HCT116 (cell line): ENCODE data around the gene COG8. TPM values are rescaled to one million over a fixed set of nuclear protein-coding genes. Genes with fewer than 3 reads are reported as not detected.

ENCODE experiments used
- ATAC-seq: fragments of 200-7000 bp; cut with Tn5 transposase; 2 replicates; pipeline ENCODE4 v1.9.1; 2020; ENCODE audit warnings: mild to moderate bottlenecking, moderate library complexity
- BruUV-seq: library from RNA; stranded (reverse); fragments of 400-500 nt; replicated peaks from 2 replicates; lab custom pipeline; 2021; lab: Mats Ljungman, UMichigan
- CTCF ChIA-PET: fragments of 300-600 bp; sonication (Branson Sonifier 250); formaldehyde crosslinking; loops from one replicate; lab custom pipeline; 2021; ENCODE audit warnings: antibody characterized with exemption; lab: Charles Lee
- POLR2A ChIA-PET: fragments of 300-600, 350-600 bp; sonication (Branson Sonifier 250); formaldehyde crosslinking; loops from one replicate; lab custom pipeline; 2021; ENCODE audit warnings: antibody characterized with exemption; lab: Charles Lee
- RAD21 ChIA-PET, 2 experiments: fragments of 300-600 bp; sonication (Branson Sonifier 250); formaldehyde crosslinking; loops; one replicate each; lab custom pipeline; 2023; ENCODE audit warnings: low total read pairs in 2 of 2; ENCODE audit not compliant: uncharacterized antibody in 2 of 2, unreplicated experiment in 2 of 2, low non-redundant PET in 1 of 2; lab: Charles Lee
- DNase-seq: peaks from one replicate; pipeline ENCODE4 v3.0.0-alpha.2; 2010; ENCODE audit warnings: low read depth, low spot score
- H2AFZ ChIP-seq: fragments of 200-600 bp; shearing (Covaris generic), sonication (generic); 2 replicates; pipeline ENCODE4 v1.6.1; 2017; ENCODE audit warnings: low read depth, mixed run types, mixed read lengths, antibody characterized with exemption, low read length; ENCODE audit not compliant: poor library complexity, severe bottlenecking
- H3K27ac ChIP-seq: 2 replicates; pipeline ENCODE4 v1.5.1; 2012; ENCODE audit warnings: low read depth, low read length
- H3K27me3 ChIP-seq: fragments of 200-600 bp; sonication (generic); 2 replicates; pipeline ENCODE4 v1.6.1; 2016; ENCODE audit warnings: mixed run types, low read length, mixed read lengths; ENCODE audit not compliant: insufficient read depth
- H3K36me3 ChIP-seq, 2 experiments: fragments of 200-500 bp in 1 of 2; fragments of 200-600 bp in 1 of 2; sonication (Bioruptor generic) in 1 of 2; sonication (generic) in 1 of 2; 2 replicates each; pipeline versions ENCODE4 v1.5.1 to v1.6.1; 2014 to 2016; ENCODE audit warnings: low read length in 2 of 2, inconsistent platforms in 1 of 2, mixed read lengths in 1 of 2, mixed run types in 1 of 2; ENCODE audit not compliant: insufficient read depth in 2 of 2, control insufficient read depth in 1 of 2
- H3K4me1 ChIP-seq, 2 experiments: fragments of 200-600 bp in 1 of 2; sonication (generic) in 1 of 2; 2 replicates each; pipeline versions ENCODE4 v1.5.1 to v1.6.1; 2012 to 2017; ENCODE audit warnings: low read length in 2 of 2, inconsistent platforms in 1 of 2, mild to moderate bottlenecking in 1 of 2, mixed read lengths in 1 of 2, mixed run types in 1 of 2, moderate library complexity in 1 of 2; ENCODE audit not compliant: insufficient read depth in 2 of 2, control insufficient read depth in 1 of 2
- H3K4me2 ChIP-seq: fragments of 200-600 bp; sonication (generic); 2 replicates; pipeline ENCODE4 v1.6.1; 2017; ENCODE audit warnings: mixed run types, low read length, mixed read lengths
- H3K4me3 ChIP-seq, 2 experiments: fragments of 200-600 bp in 1 of 2; sonication (generic) in 1 of 2; replicated peaks in 1 of 2; 2 replicates each; pipeline ENCODE4 v1.5.1; 2011 to 2016; ENCODE audit warnings: low read length in 2 of 2, control low read depth in 1 of 2, low read depth in 1 of 2, mild to moderate bottlenecking in 1 of 2, mixed read lengths in 1 of 2, mixed run types in 1 of 2
- H3K79me2 ChIP-seq: fragments of 200-600 bp; sonication (generic); 2 replicates; pipeline ENCODE4 v1.6.1; 2017; ENCODE audit warnings: mild to moderate bottlenecking, mixed run types, low read length, moderate library complexity, mixed read lengths; ENCODE audit not compliant: insufficient read depth
- H3K9ac ChIP-seq: fragments of 200-600 bp; sonication (generic); 2 replicates; pipeline ENCODE4 v1.6.1; 2016; ENCODE audit warnings: low read length, mixed read lengths
- H3K9me2 ChIP-seq: fragments of 200-600 bp; sonication (generic), shearing (Covaris generic); 2 replicates; pipeline ENCODE4 v1.6.1; 2017; ENCODE audit warnings: mixed run types, mild to moderate bottlenecking, moderate library complexity; ENCODE audit not compliant: insufficient read depth
- H3K9me3 ChIP-seq, 2 experiments: fragments of 200-500 bp in 1 of 2; fragments of 200-600 bp in 1 of 2; sonication (Bioruptor generic) in 1 of 2; sonication (generic) in 1 of 2; 2 replicates each; pipeline ENCODE4 v1.6.1; 2014 to 2017; ENCODE audit warnings: low read length in 2 of 2, mixed read lengths in 2 of 2, inconsistent platforms in 1 of 2, low read depth in 1 of 2, mild to moderate bottlenecking in 1 of 2, mixed run types in 1 of 2, moderate library complexity in 1 of 2; ENCODE audit not compliant: control insufficient read depth in 1 of 2, insufficient read depth in 1 of 2
- H4K20me1 ChIP-seq: fragments of 200-600 bp; sonication (generic), shearing (Covaris generic); 2 replicates; pipeline ENCODE4 v1.6.1; 2017; ENCODE audit warnings: mixed run types, mild to moderate bottlenecking, moderate library complexity; ENCODE audit not compliant: insufficient read depth
- CBX3 ChIP-seq: IDR thresholded peaks from 2 replicates; pipeline ENCODE4 v1.6.1; 2012; ENCODE audit warnings: low read depth
- ELF1 ChIP-seq: IDR thresholded peaks from 2 replicates; pipeline ENCODE4 v1.6.1; 2012; ENCODE audit warnings: low read depth, borderline replicate concordance
- EZH2 ChIP-seq: fragments of 200-600 bp; sonication (generic); IDR thresholded peaks from 2 replicates; pipeline ENCODE4 v1.6.1; 2017; ENCODE audit warnings: antibody characterized with exemption, mixed run types
- EZH2phosphoT487 ChIP-seq: fragments of 200-600 bp; IDR thresholded peaks from 2 replicates; pipeline ENCODE4 v1.6.1; 2018; ENCODE audit warnings: antibody characterized with exemption, borderline replicate concordance
- JUND ChIP-seq: IDR thresholded peaks from 2 replicates; pipeline ENCODE4 v1.6.1; 2012
- POLR2A ChIP-seq: IDR thresholded peaks from 2 replicates; pipeline ENCODE4 v1.7.0; 2011; ENCODE audit warnings: borderline replicate concordance; ENCODE audit not compliant: insufficient read depth, insufficient read length; ENCODE audit errors: extremely low read depth
- POLR2AphosphoS5 ChIP-seq: IDR thresholded peaks from 2 replicates; pipeline ENCODE4 v1.6.1; 2011; ENCODE audit warnings: mild to moderate bottlenecking, low read depth, low read length, moderate library complexity
- RAD21 ChIP-seq: IDR thresholded peaks from 2 replicates; pipeline ENCODE4 v1.6.1; 2012; ENCODE audit warnings: low read depth, mild to moderate bottlenecking
- SP1 ChIP-seq: IDR thresholded peaks from 2 replicates; pipeline ENCODE4 v1.6.1; 2012; ENCODE audit warnings: low read depth
- SRF ChIP-seq: IDR thresholded peaks from 2 replicates; pipeline ENCODE4 v1.6.1; 2012; ENCODE audit warnings: low read depth
- TCF7L2 ChIP-seq: IDR thresholded peaks from 2 replicates; pipeline ENCODE4 v1.7.0; 2011; ENCODE audit warnings: borderline replicate concordance, inconsistent platforms; ENCODE audit not compliant: insufficient read depth, insufficient read length; ENCODE audit errors: extremely low read depth
- YY1 ChIP-seq: IDR thresholded peaks from 2 replicates; pipeline ENCODE4 v1.6.1; 2011; ENCODE audit warnings: low read length, low read depth, moderate library complexity, mild to moderate bottlenecking; ENCODE audit not compliant: insufficient replicate concordance; ENCODE audit errors: extremely low read depth
- ZFX ChIP-seq: fragments of 450-650 bp; IDR thresholded peaks from 2 replicates; pipeline ENCODE4 v1.6.1; 2017
- intact Hi-C: fragments of 100-400 bp; cut with micrococcal nuclease; formaldehyde crosslinking; loops from 2 replicates; pipeline ENCODE4 v1.10.0; 2022
- total RNA-seq: library from RNA; stranded (reverse); gene quantifications from one replicate; pipeline ENCODE4 v1.2.1, GENCODE V29; 2021; ENCODE audit not compliant: unreplicated experiment
- TF ChIP-seq, protein P1 (sequence below): IDR thresholded peaks from 2 replicates; pipeline ENCODE4 v1.6.1; 2011; ENCODE audit warnings: mild to moderate bottlenecking, low read length, moderate library complexity; ENCODE audit not compliant: insufficient replicate concordance; ENCODE audit errors: extremely low read depth
- TF ChIP-seq, protein P2 (sequence below): IDR thresholded peaks from 2 replicates; pipeline ENCODE4 v1.6.1; 2012; ENCODE audit warnings: low read depth
- TF ChIP-seq, protein P3 (sequence below): IDR thresholded peaks from 2 replicates; pipeline ENCODE4 v1.6.1; 2012
- TF ChIP-seq, protein P4 (sequence below): IDR thresholded peaks from 2 replicates; pipeline ENCODE4 v1.6.1; 2012

Gene COG8
- total RNA-seq, 1 experiment from 2014 or later, result 50.3 TPM

DNA sequence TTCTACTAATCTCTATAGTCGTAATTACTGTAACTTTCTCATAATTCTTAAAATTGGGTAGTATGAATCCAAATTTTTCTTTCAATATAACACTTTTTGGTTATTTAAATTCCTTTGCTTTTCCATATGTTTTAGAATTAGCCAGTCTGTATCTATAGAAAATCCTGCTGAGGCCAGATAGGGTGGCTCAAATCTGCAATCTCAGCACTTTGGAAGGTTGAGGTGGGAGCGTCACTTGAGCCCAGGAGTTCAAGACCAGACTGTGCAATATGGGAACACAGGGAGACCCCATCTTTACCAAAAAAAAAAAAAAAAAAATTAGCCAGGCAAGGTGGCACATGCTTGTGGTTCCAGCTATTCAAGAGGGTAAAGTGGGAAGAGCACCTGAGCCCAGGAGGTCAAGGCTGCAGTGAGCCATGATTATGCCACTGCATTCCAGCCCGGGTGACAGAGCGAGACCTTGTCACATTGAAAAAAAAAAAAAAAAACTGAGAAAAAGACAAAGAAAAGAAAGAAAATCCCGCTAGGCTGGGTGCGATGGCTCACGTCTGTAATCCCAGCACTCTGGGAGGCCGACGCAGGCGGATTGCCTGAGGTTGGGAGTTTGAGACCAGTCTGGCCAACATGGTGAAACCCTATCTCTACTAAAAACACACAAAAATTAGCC, 37.2 kb upstream of the COG8 start:
- ATAC-seq (no peak), DNase-seq (no peak)
- no peaks in the 10 kb centered on the region for H3K9me3 ChIP-seq
- no peak overlapping the region for H3K4me3 ChIP-seq
- no peak overlapping the region for H3K4me2 ChIP-seq
- H3K27me3 ChIP-seq, result no peaks in the 10 kb centered on the region
- CTCF ChIA-PET, result no interaction called here
- H2AFZ ChIP-seq, result no peak overlapping the region
- POLR2A ChIA-PET, result no interaction called here
- H4K20me1 ChIP-seq, result peaks cover 9% of the 10 kb centered on the region; the same call in 1 of the 2 replicates
- H3K4me1 ChIP-seq, result no peaks in the 10 kb centered on the region
- H3K36me3 ChIP-seq, result peaks cover 55 to 58% of the 10 kb centered on the region in 2 experiments; a peak in 3 of 4 replicates
- peaks cover 91% of the 10 kb centered on the region for H3K79me2 ChIP-seq
- intact Hi-C loops, result no loop called here
- no peaks in the 10 kb centered on the region for H3K9me2 ChIP-seq
- H3K9ac ChIP-seq, result no peak overlapping the region
- H3K27ac ChIP-seq, result no peak overlapping the region
- RAD21 ChIA-PET, result no interaction called here
- BruUV-seq, result no TSS peak
- TF ChIP-seq POLR2AphosphoS5, result no peak
- TF ChIP-seq ELF1, result no peak
- TF ChIP-seq, protein P1, sequence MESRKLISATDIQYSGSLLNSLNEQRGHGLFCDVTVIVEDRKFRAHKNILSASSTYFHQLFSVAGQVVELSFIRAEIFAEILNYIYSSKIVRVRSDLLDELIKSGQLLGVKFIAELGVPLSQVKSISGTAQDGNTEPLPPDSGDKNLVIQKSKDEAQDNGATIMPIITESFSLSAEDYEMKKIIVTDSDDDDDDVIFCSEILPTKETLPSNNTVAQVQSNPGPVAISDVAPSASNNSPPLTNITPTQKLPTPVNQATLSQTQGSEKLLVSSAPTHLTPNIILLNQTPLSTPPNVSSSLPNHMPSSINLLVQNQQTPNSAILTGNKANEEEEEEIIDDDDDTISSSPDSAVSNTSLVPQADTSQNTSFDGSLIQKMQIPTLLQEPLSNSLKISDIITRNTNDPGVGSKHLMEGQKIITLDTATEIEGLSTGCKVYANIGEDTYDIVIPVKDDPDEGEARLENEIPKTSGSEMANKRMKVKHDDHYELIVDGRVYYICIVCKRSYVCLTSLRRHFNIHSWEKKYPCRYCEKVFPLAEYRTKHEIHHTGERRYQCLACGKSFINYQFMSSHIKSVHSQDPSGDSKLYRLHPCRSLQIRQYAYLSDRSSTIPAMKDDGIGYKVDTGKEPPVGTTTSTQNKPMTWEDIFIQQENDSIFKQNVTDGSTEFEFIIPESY, result no peak
- TF ChIP-seq YY1, result no peak
- no peak for TF ChIP-seq CBX3
- no peak for TF ChIP-seq TCF7L2
- no peak for TF ChIP-seq RAD21
- TF ChIP-seq EZH2phosphoT487, result no peak
- TF ChIP-seq, protein P2, sequence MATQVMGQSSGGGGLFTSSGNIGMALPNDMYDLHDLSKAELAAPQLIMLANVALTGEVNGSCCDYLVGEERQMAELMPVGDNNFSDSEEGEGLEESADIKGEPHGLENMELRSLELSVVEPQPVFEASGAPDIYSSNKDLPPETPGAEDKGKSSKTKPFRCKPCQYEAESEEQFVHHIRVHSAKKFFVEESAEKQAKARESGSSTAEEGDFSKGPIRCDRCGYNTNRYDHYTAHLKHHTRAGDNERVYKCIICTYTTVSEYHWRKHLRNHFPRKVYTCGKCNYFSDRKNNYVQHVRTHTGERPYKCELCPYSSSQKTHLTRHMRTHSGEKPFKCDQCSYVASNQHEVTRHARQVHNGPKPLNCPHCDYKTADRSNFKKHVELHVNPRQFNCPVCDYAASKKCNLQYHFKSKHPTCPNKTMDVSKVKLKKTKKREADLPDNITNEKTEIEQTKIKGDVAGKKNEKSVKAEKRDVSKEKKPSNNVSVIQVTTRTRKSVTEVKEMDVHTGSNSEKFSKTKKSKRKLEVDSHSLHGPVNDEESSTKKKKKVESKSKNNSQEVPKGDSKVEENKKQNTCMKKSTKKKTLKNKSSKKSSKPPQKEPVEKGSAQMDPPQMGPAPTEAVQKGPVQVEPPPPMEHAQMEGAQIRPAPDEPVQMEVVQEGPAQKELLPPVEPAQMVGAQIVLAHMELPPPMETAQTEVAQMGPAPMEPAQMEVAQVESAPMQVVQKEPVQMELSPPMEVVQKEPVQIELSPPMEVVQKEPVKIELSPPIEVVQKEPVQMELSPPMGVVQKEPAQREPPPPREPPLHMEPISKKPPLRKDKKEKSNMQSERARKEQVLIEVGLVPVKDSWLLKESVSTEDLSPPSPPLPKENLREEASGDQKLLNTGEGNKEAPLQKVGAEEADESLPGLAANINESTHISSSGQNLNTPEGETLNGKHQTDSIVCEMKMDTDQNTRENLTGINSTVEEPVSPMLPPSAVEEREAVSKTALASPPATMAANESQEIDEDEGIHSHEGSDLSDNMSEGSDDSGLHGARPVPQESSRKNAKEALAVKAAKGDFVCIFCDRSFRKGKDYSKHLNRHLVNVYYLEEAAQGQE, result no peak
- TF ChIP-seq, protein P3, sequence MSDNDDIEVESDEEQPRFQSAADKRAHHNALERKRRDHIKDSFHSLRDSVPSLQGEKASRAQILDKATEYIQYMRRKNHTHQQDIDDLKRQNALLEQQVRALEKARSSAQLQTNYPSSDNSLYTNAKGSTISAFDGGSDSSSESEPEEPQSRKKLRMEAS, result no peak
- TF ChIP-seq POLR2A, result no peak
- TF ChIP-seq, protein P4, sequence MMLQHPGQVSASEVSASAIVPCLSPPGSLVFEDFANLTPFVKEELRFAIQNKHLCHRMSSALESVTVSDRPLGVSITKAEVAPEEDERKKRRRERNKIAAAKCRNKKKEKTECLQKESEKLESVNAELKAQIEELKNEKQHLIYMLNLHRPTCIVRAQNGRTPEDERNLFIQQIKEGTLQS, result no peak
- TF ChIP-seq JUND, result no peak
- TF ChIP-seq ZFX, result no peak
- no peak for TF ChIP-seq SRF
- TF ChIP-seq EZH2, result no peak
- TF ChIP-seq SP1, result no peak
